Skin of body (tissue), 2 donors: Measurements from ENCODE around the gene TRIM37. TPM values are rescaled to one million over a fixed set of nuclear protein-coding genes. Genes with fewer than 3 reads are reported as not detected.
"Not testable (repeated sequence)": the region's sequence is repeated elsewhere in the genome, so short reads cannot be mapped to it uniquely, and the experiment has no call there.

Experiments used
- DNase-seq: peaks from one replicate; lab custom pipeline; 2025; lab: John Stamatoyannopoulos, UW
- total RNA-seq: library from RNA; depleted of rRNA; stranded (reverse); fragments of >200 nt; gene quantifications from one replicate; pipeline ENCODE4 v1.2.3, GENCODE V29; 2014

The TRIM37 gene
- 16.1 TPM for total RNA-seq

- peak; percentile 98 for DNase-seq
Measured at GRCh38 chr17:59106463-59107305, at the start of gene TRIM37. TSS of gene TRIM37 (minus strand) at chr17:59106880. CDS start at chr17:59106461, 419 bp downstream.

- no peak for DNase-seq
Measured at GRCh38 chr17:59155439-59156177, 48.9 kb upstream of the TRIM37 start, which contains the start of gene PRR11. TSS of gene PRR11 (plus strand) at chr17:59155746. CDS start at chr17:59169753, 14,007 bp downstream.

- peak; percentile 100 for DNase-seq
Measured at GRCh38 chr17:59154721-59155438, 48.2 kb upstream of the TRIM37 start, which contains the start of gene SKA2. TSS of gene SKA2 (minus strand) at chr17:59155186. CDS start at chr17:59155163, 23 bp downstream.

- DNase-seq: peak; percentile 75
Measured at GRCh38 chr17:59154292-59154720, 47.6 kb upstream of the TRIM37 start.

GRCh38 chr17:59152925-59153324 is 46.2 kb upstream of the TRIM37 start:
- no peak for DNase-seq

GRCh38 chr17:59151591-59151990 is 44.9 kb upstream of the TRIM37 start:
- DNase-seq: no peak

GRCh38 chr17:59151006-59151405 is 44.3 kb upstream of the TRIM37 start:
- no peak for DNase-seq

GRCh38 chr17:59149841-59150511 is 43.3 kb upstream of the TRIM37 start:
- no peak for DNase-seq

GRCh38 chr17:59149051-59149450 is 42.4 kb upstream of the TRIM37 start:
- DNase-seq: no peak

GRCh38 chr17:59145571-59146096 is 39.0 kb upstream of the TRIM37 start:
- no peak for DNase-seq

GRCh38 chr17:59141860-59142259 is 35.2 kb upstream of the TRIM37 start:
- no peak for DNase-seq

GRCh38 chr17:59139939-59140338 is 33.3 kb upstream of the TRIM37 start:
- no peak for DNase-seq

GRCh38 chr17:59138339-59138738 is 31.7 kb upstream of the TRIM37 start:
- DNase-seq: not testable (repeated sequence)

- DNase-seq: no peak
Measured at GRCh38 chr17:59131131-59131530, 24.5 kb upstream of the TRIM37 start.

- DNase-seq: no peak
Measured at GRCh38 chr17:59129814-59130213, 23.1 kb upstream of the TRIM37 start.

- DNase-seq: no peak
Measured at GRCh38 chr17:59126809-59127417, 20.2 kb upstream of the TRIM37 start.

- no peak for DNase-seq
Measured at GRCh38 chr17:59124665-59125064, 18.0 kb upstream of the TRIM37 start.

GRCh38 chr17:59121901-59122480 is 15.3 kb upstream of the TRIM37 start:
- DNase-seq: no peak

- no peak for DNase-seq
Measured at GRCh38 chr17:59115474-59115873, 8.8 kb upstream of the TRIM37 start.

GRCh38 chr17:59111539-59111938 is 4.9 kb upstream of the TRIM37 start:
- DNase-seq: no peak
